Stomach smooth muscle (tissue), 2 donors: Measurements from ENCODE around the gene C1orf167.

Experiments used
- H3K27ac ChIP-seq: one replicate; pipeline ENCODE4 v1.7.0; 2013; ENCODE audit warnings: mild to moderate bottlenecking, low read length, inconsistent platforms
- H3K27me3 ChIP-seq, 2 donors: one replicate each; pipeline ENCODE4 v1.7.0; 2013; ENCODE audit warnings: low read length in 2 of 2; ENCODE audit not compliant: insufficient read depth in 2 of 2, control insufficient read depth in 1 of 2
- H3K36me3 ChIP-seq, 2 donors: one replicate each; pipeline ENCODE4 v1.7.0; 2013; ENCODE audit warnings: low read length in 2 of 2; ENCODE audit not compliant: control insufficient read depth in 2 of 2, insufficient read depth in 2 of 2
- H3K4me1 ChIP-seq: one replicate; pipeline ENCODE4 v1.7.0; 2013; ENCODE audit warnings: low read length; ENCODE audit not compliant: control insufficient read depth, insufficient read depth
- H3K4me3 ChIP-seq, 2 donors: one replicate each; pipeline ENCODE4 v1.7.0; 2013; ENCODE audit warnings: low read length in 2 of 2
- H3K9ac ChIP-seq, 2 donors: one replicate each; pipeline ENCODE4 v1.7.0; 2013; ENCODE audit warnings: low read length in 2 of 2, mild to moderate bottlenecking in 1 of 2
- H3K9me3 ChIP-seq, 2 donors: one replicate each; pipeline ENCODE4 v1.7.0; 2013; ENCODE audit warnings: low read length in 2 of 2; ENCODE audit not compliant: control insufficient read depth in 2 of 2
- donor health status: healthy.
- donor health status: Pancreatic carcinoma.

The C1orf167 gene

GRCh38 chr1:11764519-11764918 lies 2.5 kb downstream of the C1orf167 start:
- Histone ChIP-seq H3K36me3 (no peaks in the 10 kb centered on the region), H3K4me3 (no peak overlapping the region), H3K27me3 (peaks cover 16% of the 10 kb centered on the region in 2 donors), H3K4me1 (peaks cover 4% of the 10 kb centered on the region), H3K27ac (no peak overlapping the region), H3K9ac (no peak overlapping the region), H3K9me3 (no peaks in the 10 kb centered on the region)

DNA sequence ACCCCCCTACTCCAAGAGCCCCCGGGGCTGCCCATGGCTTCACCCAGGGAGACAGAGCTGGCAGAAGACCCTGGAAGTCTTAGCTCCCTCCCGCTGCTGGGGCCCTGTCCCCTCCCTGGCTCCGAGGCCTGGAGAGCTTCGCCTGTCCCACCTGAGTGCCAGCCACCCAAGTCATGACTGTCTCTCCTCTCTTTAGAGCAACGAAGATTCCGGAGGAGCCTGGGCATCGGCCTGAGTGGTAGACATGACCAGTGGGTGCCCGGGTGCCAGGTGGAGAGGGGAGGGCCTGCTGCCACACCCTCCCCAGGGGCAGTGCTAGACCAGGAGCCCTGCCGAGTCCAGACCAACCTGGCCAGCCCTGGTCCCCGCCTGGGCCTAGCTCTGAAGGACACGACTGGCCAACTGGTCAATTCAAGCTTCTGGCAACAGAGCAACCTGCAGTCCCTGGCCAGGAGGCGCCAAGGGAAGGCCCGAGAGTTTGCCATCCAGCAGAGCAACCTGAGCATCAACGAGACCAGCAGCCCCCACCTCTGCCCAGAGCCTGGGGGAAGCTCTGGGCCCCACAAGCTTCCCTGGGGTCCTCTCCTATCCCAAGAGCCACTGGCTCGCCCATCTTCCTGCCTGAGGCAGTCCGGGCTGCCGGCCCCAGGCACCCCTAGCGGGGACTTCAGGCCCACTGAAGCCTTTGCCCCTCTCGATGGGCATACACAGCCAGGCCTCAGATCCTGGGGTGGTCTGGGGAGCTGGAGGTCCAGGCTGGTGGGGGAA lies 3.9 kb downstream of the C1orf167 start:
- Histone ChIP-seq H3K36me3 (no peaks in the 10 kb centered on the region), H3K4me1 (peaks cover 4% of the 10 kb centered on the region), H3K9ac (no peak overlapping the region), H3K9me3 (no peaks in the 10 kb centered on the region), H3K27me3 (peaks cover 13% of the 10 kb centered on the region in 2 donors), H3K27ac (no peak overlapping the region), H3K4me3 (no peak overlapping the region)

DNA sequence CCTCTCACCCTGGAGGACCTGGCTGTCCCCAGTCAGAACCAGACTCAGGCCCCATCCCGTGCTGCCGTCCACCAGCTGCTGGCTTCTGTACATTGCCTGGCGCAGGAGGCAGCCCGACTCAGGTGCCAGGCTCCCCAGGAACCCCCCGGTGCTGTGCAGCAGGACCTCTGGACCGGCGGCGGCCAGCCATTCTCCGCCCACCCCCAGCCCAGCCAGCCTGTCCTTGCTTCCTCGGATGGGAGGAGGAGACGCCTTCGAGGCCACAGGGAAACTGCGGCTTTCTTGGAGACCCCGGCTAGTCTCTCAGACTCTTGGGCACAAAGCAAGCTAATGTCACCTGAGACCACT lies 4.4 kb downstream of the C1orf167 start:
- H3K4me3 ChIP-seq: no peak overlapping the region
- no peak overlapping the region for H3K9ac ChIP-seq
- peaks cover 12 to 13% of the 10 kb centered on the region in 2 donors for H3K27me3 ChIP-seq
- no peaks in the 10 kb centered on the region for H3K9me3 ChIP-seq
- H3K36me3 ChIP-seq: no peaks in the 10 kb centered on the region
- no peak overlapping the region for H3K27ac ChIP-seq
- peaks cover 4% of the 10 kb centered on the region for H3K4me1 ChIP-seq

DNA sequence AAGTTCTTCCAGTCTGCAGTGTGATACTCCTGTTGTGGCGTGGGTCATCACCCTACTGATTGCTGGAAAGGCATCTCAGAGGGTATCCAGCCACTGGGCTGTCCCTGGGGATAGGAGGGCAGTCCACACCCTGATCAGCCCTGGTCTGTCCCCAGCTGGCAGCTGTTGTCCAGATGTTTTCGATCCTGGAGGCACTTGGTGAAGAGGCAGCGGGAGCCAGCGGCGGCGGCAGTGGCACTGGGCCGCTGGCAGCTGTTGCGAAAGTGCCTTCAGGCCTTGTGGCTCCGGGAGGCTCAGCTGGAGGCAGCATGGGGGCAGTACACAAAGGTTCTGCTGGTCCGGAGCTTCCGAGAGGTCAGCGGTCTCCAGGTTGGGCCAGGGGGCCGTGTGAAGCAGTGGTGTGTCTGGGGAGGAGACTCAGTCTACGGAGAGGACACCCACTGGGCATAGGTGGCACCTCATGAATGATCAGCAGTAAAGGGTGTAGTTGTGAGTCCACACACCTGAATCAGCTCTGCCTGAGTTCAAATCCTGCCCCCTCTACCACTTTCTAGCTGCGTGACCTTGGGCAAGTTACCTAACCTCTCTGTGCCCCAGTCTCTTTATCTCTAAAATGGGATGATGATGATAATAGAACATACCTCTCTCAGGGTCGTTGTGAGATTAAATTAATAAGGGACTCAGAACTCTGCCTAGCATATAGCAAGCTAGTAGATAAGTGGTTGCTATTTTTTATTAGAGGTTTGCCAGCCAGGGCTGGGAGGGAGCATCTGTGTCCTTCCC lies 6.1 kb downstream of the C1orf167 start:
- Histone ChIP-seq H3K9ac (no peak overlapping the region), H3K27me3 (peaks cover 2% of the 10 kb centered on the region in 2 donors), H3K4me3 (no peak overlapping the region), H3K27ac (no peak overlapping the region), H3K4me1 (no peaks in the 10 kb centered on the region), H3K36me3 (no peaks in the 10 kb centered on the region), H3K9me3 (no peaks in the 10 kb centered on the region)

DNA sequence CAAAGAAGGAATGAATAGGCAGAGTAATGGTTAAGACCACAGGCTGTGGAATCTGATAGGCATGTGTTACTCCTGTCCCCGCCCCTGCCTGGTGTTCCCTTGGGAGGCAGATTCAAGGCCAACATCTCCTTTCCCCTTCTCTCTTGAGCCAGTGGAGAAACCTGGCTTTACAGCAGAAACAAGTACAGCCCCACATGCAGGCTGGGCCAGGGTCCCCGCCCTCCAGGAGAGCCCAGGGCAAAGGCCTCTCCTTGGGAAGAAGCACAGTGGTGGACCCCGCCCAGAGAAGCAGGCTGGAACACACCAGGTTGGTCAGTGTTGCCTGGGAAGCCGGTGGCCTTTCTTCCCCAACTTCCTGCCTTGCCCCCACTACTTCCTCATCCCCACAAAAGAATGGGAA lies 6.8 kb downstream of the C1orf167 start:
- peaks cover 2% of the 10 kb centered on the region in 2 donors for H3K27me3 ChIP-seq
- H3K9me3 ChIP-seq: no peaks in the 10 kb centered on the region
- H3K4me3 ChIP-seq: no peak overlapping the region
- no peak overlapping the region for H3K27ac ChIP-seq
- H3K9ac ChIP-seq: no peak overlapping the region
- no peaks in the 10 kb centered on the region for H3K36me3 ChIP-seq
- no peaks in the 10 kb centered on the region for H3K4me1 ChIP-seq

GRCh38 chr1:11769274-11769673 lies 7.3 kb downstream of the C1orf167 start:
- no peak overlapping the region for H3K4me3 ChIP-seq
- no peak overlapping the region for H3K9ac ChIP-seq
- H3K36me3 ChIP-seq: no peaks in the 10 kb centered on the region
- H3K27me3 ChIP-seq: peaks cover 0 to 2% of the 10 kb centered on the region in 2 donors
- H3K4me1 ChIP-seq: no peaks in the 10 kb centered on the region
- H3K27ac ChIP-seq: no peak overlapping the region
- H3K9me3 ChIP-seq: no peaks in the 10 kb centered on the region

DNA sequence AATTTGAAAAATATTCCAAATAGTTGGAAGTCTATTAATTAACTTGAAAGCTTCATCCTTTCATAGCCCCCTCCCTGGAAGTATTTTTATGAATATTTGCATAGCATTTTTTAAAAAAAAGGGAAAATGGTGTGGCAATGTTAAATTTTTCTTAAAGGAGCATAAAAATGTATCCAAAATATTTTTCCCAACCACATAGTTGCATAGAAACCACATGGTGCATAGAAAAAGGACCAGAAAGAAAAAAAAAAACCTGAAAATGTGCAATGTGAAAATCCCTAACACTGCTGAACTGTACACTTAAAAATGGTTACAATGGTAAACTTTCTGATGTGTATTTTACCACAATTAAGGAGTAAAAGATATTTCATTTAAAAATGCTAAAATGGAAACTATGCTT lies 8.0 kb downstream of the C1orf167 start:
- Histone ChIP-seq H3K4me3 (no peak overlapping the region), H3K27ac (no peak overlapping the region), H3K4me1 (no peaks in the 10 kb centered on the region), H3K27me3 (peaks cover 0 to 2% of the 10 kb centered on the region in 2 donors), H3K9ac (no peak overlapping the region), H3K36me3 (no peaks in the 10 kb centered on the region), H3K9me3 (no peaks in the 10 kb centered on the region)

- Histone ChIP-seq H3K27ac (no peak overlapping the region), H3K36me3 (no peaks in the 10 kb centered on the region), H3K9ac (no peak overlapping the region), H3K27me3 (peaks cover 0 to 2% of the 10 kb centered on the region in 2 donors), H3K4me1 (no peaks in the 10 kb centered on the region), H3K4me3 (no peak overlapping the region), H3K9me3 (no peaks in the 10 kb centered on the region)
Observed at GRCh38 chr1:11771481-11772043, 9.6 kb downstream of the C1orf167 start.

GRCh38 chr1:11772458-11772857 lies 10.5 kb downstream of the C1orf167 start:
- H3K9ac ChIP-seq: no peak overlapping the region
- no peaks in the 10 kb centered on the region for H3K9me3 ChIP-seq
- H3K4me3 ChIP-seq: no peak overlapping the region
- no peak overlapping the region for H3K27ac ChIP-seq
- peaks cover 0 to 2% of the 10 kb centered on the region in 2 donors for H3K27me3 ChIP-seq
- H3K4me1 ChIP-seq: no peaks in the 10 kb centered on the region
- H3K36me3 ChIP-seq: no peaks in the 10 kb centered on the region

DNA sequence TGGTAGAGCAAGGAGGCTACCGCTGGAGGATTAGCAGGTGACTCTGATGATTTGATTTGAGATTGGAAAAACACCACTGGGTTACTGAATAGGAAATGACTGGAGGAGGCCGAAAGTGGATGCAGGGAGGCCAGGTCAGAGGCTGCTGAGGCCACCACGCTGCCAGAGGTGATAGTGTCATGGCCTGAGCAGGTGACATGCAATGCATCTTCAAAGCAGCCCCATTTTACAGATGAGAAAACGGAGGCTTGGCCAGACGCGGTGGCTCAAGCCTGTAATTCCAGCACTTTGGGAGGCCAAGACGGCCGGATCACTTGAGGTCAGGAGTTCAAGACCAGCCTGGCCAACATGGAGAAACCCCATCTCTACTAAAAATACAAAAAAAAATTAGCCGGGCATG lies 12.8 kb downstream of the C1orf167 start:
- Histone ChIP-seq H3K36me3 (no peaks in the 10 kb centered on the region), H3K9me3 (no peaks in the 10 kb centered on the region), H3K4me1 (no peaks in the 10 kb centered on the region), H3K27me3 (peaks cover 0 to 2% of the 10 kb centered on the region in 2 donors), H3K4me3 (no peak overlapping the region), H3K27ac (no peak overlapping the region), H3K9ac (no peak overlapping the region)
